ENCODE data around the gene SCAPER. TPM values are rescaled to one million over a fixed set of nuclear protein-coding genes. Genes with fewer than 3 reads are reported as not detected.
"Not testable (repeated sequence)": the region's sequence is repeated elsewhere in the genome, so short reads cannot be mapped to it uniquely, and the experiment has no call there.

The SCAPER gene
- total RNA-seq, 1 donor from 2014 or later: 10.6 TPM

- DNase-seq: no peak
These were observed 58.4 kb downstream of the SCAPER start for GRCh38 chr15:76846782-76847181.

DNA sequence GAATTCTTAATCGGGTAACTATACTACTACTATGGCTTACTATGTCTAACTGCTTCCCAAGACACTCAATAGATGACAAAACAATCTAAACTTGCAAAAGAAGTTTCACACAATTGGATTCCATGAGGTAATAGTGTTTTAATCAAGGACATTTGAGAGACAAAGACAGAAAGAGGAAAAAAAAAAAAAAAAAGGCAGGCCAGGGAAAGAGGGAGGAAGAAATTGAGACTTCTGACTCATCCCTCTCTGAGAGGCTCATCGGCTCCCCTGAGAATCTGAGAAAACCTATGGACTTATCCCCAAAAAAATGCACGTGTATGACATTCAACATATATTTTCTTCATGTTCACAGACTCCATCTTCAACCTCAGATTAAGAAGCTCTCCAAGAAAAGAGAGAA is 61.0 kb downstream of the SCAPER start:
- DNase-seq: no peak

DNA sequence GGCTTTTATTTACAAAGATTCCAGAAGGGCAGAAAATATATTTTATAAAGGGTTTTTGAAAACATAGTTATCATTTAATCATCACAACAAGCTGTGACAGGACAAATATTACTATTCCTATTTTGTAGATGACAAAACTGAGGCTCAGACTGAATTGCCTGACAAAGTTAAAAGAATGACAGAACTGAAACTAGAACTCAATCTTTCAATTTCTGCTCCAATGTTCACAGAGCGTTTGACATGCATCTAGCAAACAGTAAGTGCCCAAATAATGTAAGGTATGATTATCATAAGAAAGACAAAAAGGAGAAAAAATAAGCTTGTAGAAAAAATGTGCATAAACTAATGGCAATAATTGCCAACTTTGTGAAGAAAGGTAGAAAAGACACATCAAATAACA is 61.9 kb downstream of the SCAPER start:
- DNase-seq: no peak

GRCh38 chr15:76840830-76841460 is 64.2 kb downstream of the SCAPER start:
- peak; percentile 59 for DNase-seq

- DNase-seq: no peak
These were observed 66.0 kb downstream of the SCAPER start for GRCh38 chr15:76839173-76839572.

GRCh38 chr15:76837474-76837873 is 67.7 kb downstream of the SCAPER start:
- no peak for DNase-seq

GRCh38 chr15:76829939-76830338 is 75.2 kb downstream of the SCAPER start:
- DNase-seq: no peak

DNA sequence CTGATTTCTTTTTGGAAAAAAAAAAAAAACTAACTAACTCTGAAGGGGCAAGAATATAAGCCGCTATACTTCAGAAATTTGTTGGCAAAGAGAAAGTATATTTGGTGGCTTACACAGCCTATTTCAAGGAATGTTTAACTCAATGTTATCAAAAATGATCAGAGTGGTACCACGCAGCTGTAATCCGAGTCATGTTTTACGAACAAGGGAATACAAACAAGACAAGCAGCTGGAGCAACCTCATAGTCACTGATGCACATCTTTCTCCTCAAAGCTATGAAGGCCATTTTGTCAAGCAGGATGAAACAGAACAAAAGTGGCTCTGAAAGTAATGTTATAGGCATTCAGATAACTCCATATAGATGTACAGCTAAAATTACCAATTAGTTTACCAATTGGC is 81.2 kb downstream of the SCAPER start:
- no peak for DNase-seq

GRCh38 chr15:76823303-76823702 is 81.8 kb downstream of the SCAPER start:
- no peak for DNase-seq

DNA sequence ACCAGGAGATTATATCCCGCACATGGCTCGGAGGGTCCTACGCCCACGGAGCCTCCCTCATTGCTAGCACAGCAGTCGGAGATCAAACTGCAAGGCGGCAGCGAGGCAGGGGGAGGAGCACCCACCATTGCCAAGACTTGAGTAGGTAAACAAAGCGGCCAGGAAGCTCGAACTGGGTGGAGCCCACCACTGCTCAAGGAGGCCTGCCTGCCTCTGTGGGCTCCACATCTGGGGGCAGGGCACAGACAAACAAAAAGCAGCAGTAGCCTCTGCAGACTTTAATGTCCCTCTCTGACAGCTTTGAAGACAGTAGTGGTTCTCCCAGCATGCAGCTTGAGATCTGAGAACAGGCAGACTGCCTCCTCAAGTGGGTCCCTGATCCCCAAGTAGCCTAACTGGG is 86.2 kb downstream of the SCAPER start:
- DNase-seq: not testable (repeated sequence)

GRCh38 chr15:76815421-76815820 is 89.7 kb downstream of the SCAPER start:
- no peak for DNase-seq

DNA sequence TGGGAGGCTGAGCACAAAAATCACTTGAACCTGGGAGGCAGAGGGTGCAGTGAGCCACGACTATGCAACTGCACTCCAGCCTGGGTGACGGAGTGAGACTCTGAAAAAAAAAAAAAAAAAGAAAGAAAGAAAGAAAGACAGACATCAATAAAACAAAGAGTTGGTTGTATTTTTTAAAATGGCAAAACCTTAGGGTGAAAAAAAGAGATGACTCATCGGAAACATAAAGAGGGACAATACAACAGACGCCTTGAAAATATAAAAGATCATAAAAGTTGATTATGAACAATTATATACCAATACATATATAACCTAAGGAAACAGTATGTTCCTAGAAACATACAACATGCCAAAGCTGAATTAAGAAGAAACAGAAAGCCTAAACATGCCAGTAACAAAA is 92.8 kb downstream of the SCAPER start:
- DNase-seq: no peak

GRCh38 chr15:76809412-76810103 is 95.6 kb downstream of the SCAPER start:
- no peak for DNase-seq

- DNase-seq: no peak
These were observed 102.0 kb downstream of the SCAPER start for GRCh38 chr15:76803049-76803571.

GRCh38 chr15:76802411-76802810 is 102.7 kb downstream of the SCAPER start:
- no peak for DNase-seq

- DNase-seq: no peak
These were observed 105.4 kb downstream of the SCAPER start for GRCh38 chr15:76799760-76800159.

DNA sequence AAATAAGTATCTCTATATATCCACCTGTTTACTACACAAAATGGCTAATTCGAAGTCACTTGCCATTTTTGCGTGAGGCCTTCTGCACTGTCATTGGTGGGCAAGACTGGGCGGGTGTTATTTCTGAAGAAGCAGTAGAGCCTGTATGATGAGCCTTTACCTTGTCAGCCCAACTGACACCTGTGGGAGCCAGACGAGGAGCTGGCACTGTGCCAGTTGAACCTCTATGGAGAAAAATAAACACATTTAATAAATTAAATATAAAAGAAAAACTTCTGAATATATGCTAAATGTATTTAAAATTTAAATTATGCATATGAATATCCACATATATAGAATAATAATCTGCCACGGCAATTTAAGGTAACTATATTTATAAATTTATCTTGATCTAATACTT is 109.9 kb downstream of the SCAPER start:
- DNase-seq: no peak

DNA sequence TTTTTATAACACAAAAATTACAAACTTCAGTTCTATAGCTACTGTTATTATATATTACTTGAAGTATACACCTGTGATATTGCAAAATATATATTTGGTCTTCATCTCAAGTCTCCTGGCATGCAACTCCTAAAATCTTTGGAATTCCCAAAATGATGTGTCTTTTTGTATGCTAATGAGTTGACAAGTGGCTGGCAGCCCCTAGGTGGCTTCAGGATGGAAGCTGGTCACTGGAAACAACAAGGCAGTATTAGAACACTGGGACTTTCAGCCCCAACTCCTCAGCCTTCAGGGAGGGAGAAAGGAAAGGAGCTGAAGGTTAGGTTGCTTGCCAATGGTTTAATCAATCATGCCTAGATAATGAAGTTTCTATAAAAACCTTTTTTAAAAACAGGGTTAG is 112.0 kb downstream of the SCAPER start:
- DNase-seq: no peak

DNA sequence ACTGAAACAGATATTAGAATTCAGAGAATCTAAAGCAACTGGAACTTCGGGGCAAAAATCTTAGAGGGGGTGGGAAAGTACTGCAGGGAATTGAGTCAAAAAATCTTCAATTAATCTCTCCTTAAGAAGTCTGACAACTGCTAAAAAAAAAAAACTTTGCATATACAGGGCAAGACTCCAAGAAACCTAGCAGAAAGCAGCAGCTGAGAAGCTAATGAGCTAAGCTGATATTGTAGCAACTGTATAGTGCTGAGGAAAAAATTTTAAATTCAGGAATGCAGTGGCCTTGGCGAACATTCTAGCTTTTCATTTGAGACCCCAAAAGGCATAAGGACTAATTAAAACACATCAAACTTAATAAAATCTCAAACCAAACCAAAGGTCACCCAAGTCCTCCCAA is 113.6 kb downstream of the SCAPER start:
- DNase-seq: no peak

DNA sequence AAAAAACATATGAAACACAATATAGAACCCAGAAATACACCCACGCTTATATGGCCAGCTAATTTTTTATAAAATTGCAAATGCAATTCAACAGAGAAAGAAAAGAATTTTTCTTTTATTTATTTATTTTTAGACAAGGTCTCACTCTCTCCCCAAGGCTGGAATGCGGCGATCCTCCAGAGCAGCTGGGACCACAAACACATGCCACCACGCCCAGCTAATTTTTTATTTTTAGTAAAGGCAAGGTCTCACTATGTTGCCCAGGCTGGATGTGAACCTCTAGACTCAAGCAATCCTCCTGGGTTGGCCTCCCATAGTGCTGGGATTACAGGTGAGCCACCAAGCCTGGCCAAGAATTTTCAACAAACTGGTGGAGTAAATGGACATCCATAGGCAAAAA is 117.9 kb downstream of the SCAPER start:
- no peak for DNase-seq

DNA sequence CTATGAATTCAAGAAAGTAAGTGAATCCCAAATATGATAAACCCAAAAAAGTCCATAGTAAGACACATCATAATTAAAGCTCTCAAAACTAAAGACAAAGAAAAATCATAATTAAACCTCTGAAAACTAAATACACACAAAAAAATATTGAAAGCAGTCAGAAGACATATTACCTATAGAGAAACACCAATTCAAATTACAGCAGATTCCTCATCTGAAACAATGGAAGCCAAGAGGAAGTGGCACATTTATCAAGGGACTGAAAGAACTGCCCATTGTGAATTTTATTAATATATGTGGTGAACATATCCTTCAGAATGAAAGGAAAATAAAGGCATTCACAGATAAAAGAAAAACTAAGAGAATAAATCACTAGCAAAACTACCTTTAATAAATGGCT is 128.2 kb downstream of the SCAPER start:
- no peak for DNase-seq

DNA sequence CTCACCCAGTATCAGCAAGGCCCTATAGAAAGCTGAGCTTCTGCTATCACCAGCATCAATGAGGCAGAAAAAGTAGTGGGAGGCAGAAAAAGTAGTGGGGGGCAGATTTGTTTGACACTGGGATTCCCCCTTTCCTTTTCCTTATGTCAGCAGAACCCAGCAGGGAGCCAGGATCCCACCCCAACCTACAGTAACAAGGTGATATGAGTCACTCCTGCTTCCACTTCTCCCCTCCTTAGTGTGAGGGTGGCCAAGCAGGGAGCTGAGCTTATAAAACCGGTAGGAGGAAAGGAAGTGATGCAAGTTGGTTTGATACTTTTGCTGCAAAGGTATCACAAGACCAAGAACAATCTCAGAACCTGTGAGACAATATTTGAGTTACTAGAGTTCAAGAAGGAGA is 128.7 kb downstream of the SCAPER start:
- no peak for DNase-seq

- no peak for DNase-seq
These were observed 131.9 kb downstream of the SCAPER start for GRCh38 chr15:76773234-76773633.

DNA sequence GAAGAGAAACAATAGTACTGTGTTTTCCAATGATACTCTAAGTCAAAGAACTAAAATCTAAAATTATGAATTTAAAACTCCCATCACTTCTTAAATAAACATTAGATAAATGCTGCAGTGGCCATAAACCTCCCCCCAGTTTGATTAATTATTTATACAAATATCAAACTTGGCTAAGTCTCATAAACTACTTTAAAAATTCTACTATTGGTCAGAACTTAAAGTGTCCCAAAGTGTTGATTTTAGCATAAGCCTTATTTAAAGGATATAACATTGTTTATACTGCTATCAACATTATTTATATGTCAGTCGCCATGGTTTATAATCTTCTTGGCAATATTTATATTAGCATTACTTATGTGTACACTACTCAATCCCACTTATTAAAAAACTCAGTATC is 132.4 kb downstream of the SCAPER start:
- DNase-seq: no peak

DNA sequence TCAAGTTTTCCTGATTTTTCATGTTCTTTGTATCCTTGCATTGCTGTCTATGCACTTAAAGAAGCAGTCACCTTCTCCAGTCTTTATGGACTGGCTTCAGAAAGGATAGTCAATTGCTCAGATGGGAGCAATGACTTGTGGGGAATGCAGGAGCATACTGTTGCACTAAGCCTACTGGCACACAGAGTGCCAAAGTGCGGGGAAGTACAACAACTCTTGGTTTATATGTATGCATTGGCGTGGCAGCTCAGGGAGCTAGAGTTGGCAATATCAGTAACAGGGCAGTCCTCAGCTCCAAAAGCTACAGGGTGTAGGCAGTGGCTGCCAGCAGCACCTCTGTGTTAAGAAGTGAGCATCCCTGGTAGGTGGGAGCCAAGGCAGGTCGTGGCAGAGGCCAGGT is 141.1 kb downstream of the SCAPER start:
- DNase-seq: no peak

Data from dermis blood vessel endothelial cell (primary cell).